Erythroblast (primary cell): ENCODE data around the gene MYO1F.

Source experiments
- GATA1 ChIP-seq: IDR thresholded peaks from 2 replicates; pipeline ENCODE4 v1.6.1; 2011; ENCODE audit warnings: low read depth, mild to moderate bottlenecking, control low read depth, low read length, moderate library complexity
- POLR2A ChIP-seq: IDR thresholded peaks from 2 replicates; pipeline ENCODE4 v1.6.1; 2011; ENCODE audit warnings: mild to moderate bottlenecking, low read length

GRCh38 chr19:8580710-8581281 lies 3.6 kb upstream of the MYO1F start:
- no peak for TF ChIP-seq POLR2A
- TF ChIP-seq GATA1, result no peak
